ENCODE data around the gene OVOL3.

OVOL3 gene

GRCh38 chr19:36100476-36100875 is 10.5 kb upstream of the OVOL3 start:
- no peak for DNase-seq (ENCODE audit: low read depth in 2 of 2)

GRCh38 chr19:36101550-36102327 is 9.2 kb upstream of the OVOL3 start:
- no peak for DNase-seq (ENCODE audit: low read depth in 2 of 2)

DNA sequence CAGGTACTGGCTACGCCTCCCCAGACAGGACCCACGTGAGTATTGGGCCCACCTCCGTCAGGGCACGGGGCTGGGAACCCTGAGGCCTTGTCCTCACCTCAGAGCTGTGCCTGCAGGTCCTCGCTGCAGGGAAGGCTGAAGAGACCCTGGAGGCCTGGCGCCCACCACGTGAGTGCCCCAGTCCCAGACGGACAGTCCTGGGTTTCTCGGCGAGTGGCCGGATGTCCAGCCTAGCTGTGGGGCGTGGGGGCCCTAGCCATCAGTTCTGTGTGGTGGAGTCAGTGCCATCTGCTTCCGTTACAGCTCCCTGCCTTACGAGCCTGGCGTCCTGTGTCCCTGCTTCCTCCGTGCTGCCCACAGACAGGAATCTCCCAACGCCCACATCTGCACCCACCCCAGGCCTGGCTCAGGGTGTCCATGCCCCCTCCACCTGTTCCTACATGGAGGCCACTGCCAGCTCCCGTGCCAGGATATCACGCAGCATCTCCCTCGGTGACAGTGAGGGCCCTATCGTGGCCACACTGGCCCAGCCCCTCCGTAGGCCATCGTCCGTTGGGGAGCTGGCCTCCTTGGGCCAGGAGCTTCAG is 7.8 kb upstream of the OVOL3 start:
- DNase-seq (ENCODE audit: low read depth in 2 of 2): no peak

DNA sequence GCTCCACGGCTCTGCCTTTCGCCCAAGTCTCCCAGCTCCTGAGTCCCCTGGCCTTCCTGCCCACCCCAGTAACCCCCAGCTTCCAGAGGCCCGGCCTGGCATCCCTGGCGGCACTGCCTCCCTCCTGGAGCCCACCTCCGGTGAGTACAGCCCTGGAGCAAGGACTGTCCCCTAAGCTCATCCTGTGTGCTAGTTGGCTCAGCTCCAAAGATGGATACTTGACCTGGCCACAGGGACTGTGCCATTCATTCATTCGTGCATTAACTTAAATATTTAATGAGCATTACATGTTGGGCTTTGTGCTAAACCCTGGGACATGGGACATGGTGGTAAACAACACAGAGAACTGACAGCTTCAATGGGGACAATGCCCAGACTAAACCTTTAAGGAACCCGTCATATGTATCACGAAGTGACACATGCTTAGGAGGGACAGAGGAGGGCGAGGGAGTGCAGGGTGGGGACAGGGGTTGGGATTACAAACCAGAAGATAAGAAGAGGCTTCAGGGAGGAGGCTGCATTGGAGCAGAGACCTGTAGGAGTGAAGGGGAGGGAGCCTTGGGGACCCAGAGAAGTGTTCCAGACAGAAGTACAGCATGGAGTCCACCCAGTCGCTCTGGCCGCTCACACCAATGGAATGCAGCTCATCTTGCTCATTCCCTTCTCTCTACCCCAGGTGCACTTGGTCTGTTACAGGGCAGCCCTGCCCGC is 6.9 kb upstream of the OVOL3 start:
- DNase-seq (ENCODE audit: low read depth in 2 of 2): no peak

- DNase-seq (ENCODE audit: low read depth in 2 of 2): no peak
These were observed 4.5 kb upstream of the OVOL3 start for GRCh38 chr19:36106441-36106840.

DNA sequence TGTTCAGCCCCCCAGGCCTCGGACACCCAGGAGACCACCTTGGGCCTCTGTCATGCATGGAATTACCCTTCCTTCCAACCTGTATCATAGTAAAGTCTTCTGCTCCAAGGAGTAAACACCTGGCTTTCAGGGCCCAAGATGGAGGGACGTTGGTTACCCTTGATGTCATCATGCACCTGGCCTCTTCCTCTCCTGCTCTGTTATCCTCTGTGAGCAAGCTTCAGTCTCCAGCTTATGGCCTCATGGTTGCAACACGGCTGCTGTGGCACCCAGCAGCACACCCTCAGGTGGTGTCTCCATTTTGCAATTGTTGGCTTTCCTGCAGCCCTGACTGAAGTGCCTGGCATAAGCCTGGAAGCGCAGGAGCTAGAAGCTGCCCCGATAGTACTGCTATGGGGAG is 4.0 kb upstream of the OVOL3 start:
- no peak for DNase-seq (ENCODE audit: low read depth in 2 of 2)

- DNase-seq (ENCODE audit: low read depth in 2 of 2): no peak
These were observed 2.3 kb upstream of the OVOL3 start for GRCh38 chr19:36108684-36109083.

- DNase-seq (ENCODE audit: low read depth in 2 of 2): no peak
These were observed 227 bp downstream of the OVOL3 start for GRCh38 chr19:36111200-36111539.

- no peak for DNase-seq (ENCODE audit: low read depth in 2 of 2)
These were observed 1.7 kb downstream of the OVOL3 start for GRCh38 chr19:36112678-36113077.

DNA sequence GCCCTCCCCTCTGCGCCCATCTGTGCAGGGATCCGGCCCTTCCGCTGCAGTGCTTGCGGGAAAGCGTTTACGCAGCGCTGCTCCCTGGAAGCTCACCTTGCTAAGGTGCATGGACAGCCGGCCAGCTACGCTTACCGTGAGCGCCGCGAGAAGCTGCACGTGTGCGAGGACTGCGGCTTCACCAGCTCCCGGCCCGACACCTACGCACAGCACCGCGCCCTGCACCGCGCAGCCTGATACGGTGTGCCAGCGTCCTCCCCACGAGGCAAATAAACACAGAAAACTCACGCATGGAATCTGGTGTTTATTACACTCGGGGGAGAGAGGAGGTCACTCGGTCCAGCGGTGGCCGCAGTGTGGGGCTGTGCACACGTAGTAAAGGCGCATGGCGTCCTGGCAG is 2.5 kb downstream of the OVOL3 start:
- no peak for DNase-seq (ENCODE audit: low read depth in 2 of 2)

- no peak for DNase-seq (ENCODE audit: low read depth in 2 of 2)
These were observed 3.2 kb downstream of the OVOL3 start for GRCh38 chr19:36113894-36114720.

DNA sequence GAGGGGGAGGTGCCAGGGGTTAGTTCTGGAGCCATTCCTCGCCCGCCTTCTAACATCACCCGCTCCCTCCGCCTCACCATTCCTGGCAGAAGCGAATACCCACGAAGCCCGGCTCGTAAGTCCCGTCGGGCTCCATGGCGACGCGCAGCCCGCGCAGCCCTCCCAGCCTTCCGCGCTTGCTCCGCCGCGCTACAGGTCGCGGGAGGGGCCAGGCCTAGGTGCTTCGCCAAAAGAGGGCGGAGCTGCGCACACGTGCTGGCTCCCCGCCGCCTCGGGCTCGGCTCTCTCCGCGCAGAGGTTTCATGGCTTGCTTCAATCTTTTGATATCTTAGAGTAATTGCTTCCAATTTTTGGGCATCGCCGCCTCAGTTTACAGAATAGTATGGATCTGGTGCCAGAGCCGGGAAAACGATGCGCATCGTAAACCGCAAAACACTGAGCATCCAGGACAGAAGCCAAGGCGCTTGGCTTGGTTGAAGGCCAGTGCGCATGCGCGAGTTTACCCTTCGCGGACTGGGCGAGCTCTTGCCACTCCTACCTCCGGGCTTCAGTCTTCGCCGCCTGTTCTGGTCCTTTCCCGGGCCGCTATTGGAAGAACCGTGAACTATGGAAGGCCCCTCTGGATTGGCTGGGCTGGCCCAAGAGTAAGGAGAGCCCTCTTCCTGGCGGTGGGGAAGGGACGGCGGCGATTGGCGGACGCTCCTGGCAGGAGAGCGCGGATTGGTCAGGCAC is 3.9 kb downstream of the OVOL3 start, which contains the start of gene POLR2I:
Gene POLR2I, minus strand, starts transcription at position 155 of the 732 bp plus-strand sequence. Its CDS starts 19 bp downstream, at position 136.
- peak; percentile 95 to 98 for DNase-seq (ENCODE audit: low read depth in 2 of 2)

GRCh38 chr19:36115453-36116343 is 4.8 kb downstream of the OVOL3 start, which contains the start of gene TBCB:
TSS of gene TBCB (plus strand) at chr19:36115468. CDS start at chr19:36115561, 93 bp downstream.
- peak; percentile 88 to 91 for DNase-seq (ENCODE audit: low read depth in 2 of 2)

GRCh38 chr19:36116344-36116637 is 5.3 kb downstream of the OVOL3 start:
- DNase-seq (ENCODE audit: low read depth in 2 of 2): no peak

GRCh38 chr19:36120092-36120983 is 9.4 kb downstream of the OVOL3 start:
- no peak for DNase-seq (ENCODE audit: low read depth in 2 of 2)

- DNase-seq (ENCODE audit: low read depth in 2 of 2): no peak
These were observed 10.0 kb downstream of the OVOL3 start for GRCh38 chr19:36120984-36121358.

- DNase-seq (ENCODE audit: low read depth in 2 of 2): no peak
These were observed 10.7 kb downstream of the OVOL3 start for GRCh38 chr19:36121486-36122124.

DNA sequence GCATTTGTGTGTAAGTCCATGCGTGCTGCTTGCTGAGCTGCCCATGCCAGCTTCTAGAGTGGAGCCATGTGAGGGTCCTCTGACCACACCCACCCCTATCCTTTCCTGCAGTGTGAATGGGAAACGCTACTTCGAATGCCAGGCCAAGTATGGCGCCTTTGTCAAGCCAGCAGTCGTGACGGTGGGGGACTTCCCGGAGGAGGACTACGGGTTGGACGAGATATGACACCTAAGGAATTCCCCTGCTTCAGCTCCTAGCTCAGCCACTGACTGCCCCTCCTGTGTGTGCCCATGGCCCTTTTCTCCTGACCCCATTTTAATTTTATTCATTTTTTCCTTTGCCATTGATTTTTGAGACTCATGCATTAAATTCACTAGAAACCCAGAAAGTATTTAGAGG is 14.6 kb downstream of the OVOL3 start:
- no peak for DNase-seq (ENCODE audit: low read depth in 2 of 2)

DNA sequence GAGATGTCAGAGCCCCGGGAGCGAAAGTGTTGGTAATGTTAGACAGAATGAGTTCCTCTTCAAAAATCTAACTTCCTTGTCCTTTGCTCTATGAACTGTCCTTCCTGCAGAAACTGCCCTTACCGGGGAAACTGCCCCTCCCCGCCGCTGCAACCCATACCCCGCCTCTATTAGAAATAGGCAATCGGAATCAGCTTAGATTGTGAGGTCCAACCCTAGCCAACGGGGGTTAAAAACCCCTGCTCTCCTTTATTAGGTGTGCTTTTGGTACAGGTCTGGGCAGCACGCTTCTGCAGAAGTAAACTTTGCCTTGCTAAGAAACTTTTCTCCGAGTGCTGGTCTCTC is 17.4 kb downstream of the OVOL3 start:
- DNase-seq (ENCODE audit: low read depth in 2 of 2): no peak

Measured in stimulated activated CD8-positive, alpha-beta memory T cell treated with anti-CD3 and anti-CD28 coated beads, Interleukin-2, amount 100 ng/mL, for 48 hours (primary cell).